Measurements from ENCODE around the gene ADGRE2. TPM values are rescaled to one million over a fixed set of nuclear protein-coding genes. Genes with fewer than 3 reads are reported as not detected.

Gene ADGRE2
- total and polyA plus RNA-seq, 4 donors = 0.40 to 5.3 (median 1.2) TPM

DNA sequence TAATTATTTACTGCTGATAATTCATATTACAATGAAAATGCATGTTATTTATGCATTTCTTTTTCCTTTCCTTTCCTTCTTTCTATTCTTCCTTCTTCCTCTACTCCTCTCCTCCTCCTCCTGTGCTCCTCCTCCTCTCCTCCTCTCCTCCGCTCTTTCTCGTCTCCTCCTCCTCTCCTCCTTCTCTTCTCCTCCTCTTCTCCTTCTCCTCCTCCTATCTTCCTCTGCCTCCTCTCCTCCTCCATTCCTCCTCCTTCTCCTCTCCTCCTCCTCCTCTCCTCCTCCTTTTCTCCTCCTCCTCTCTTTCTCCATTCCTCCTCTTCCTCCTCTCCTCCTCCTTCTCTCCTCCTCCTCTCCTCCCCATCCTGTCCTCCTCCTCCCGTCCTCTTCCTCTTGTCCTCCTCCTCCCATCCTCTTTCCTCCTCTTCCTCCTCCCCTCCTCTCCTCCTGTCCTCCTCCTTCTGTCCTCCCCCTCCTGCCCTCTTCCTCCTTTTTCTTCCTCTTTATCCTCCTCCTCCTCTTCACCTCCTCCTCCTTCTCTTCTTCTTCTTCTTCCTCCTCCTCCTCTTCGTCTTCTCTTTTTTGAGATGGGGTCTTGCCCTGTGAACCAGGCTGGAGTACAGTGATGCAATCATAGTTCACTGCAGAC lies 14.7 kb downstream of the ADGRE2 start:
- DNase-seq (ENCODE audit: low spot score) = no peak
- Histone ChIP-seq H3K27ac (ENCODE audit: low read depth in 1 of 2, low read length in 2 of 2) (no peak overlapping the region), H3K36me3 (ENCODE audit: control insufficient read depth in 4 of 4, insufficient read depth in 3 of 4, low read depth in 1 of 4, low read length in 3 of 4) (no peaks in the 10 kb centered on the region)

More for the DNA sequence above, 14.7 kb downstream of the ADGRE2 start:
- Histone ChIP-seq H3K4me1 (ENCODE audit: control insufficient read depth in 4 of 4, insufficient read depth in 4 of 4, low read length in 3 of 4) (no peaks in the 10 kb centered on the region), H3K4me3 (ENCODE audit: low read depth in 1 of 3, low read length in 3 of 3) (no peak overlapping the region), H3K9ac (ENCODE audit: low read depth in 1 of 2, low read length in 2 of 2) (no peak overlapping the region), H3K27me3 (ENCODE audit: control insufficient read depth in 4 of 4, insufficient read depth in 4 of 4, low read length in 3 of 4) (peaks cover 0 to 2% (median 0%) of the 10 kb centered on the region in 4 donors), H3K9me3 (ENCODE audit: control insufficient read depth in 4 of 4, low read length in 3 of 4) (no peaks in the 10 kb centered on the region)
- WGBS = 64% methylated on average over 4 of the region's 4 CpGs
- no peak for TF ChIP-seq NR2F2 (IDR thresholded peaks at IDR 0.05)
- no peak for TF ChIP-seq JUND (IDR thresholded peaks at IDR 0.05)
- no peak for TF ChIP-seq RAD21 (IDR thresholded peaks at IDR 0.05)
- TF ChIP-seq HNF4G (IDR thresholded peaks at IDR 0.05) = no peak
- TF ChIP-seq RXRA (IDR thresholded peaks at IDR 0.05) = no peak
- no peak for TF ChIP-seq ATF3 (IDR thresholded peaks at IDR 0.05)
- TF ChIP-seq ZBTB33 (IDR thresholded peaks at IDR 0.05) = no peak
- no peak for TF ChIP-seq HNF4A (conservative IDR thresholded peaks at IDR 0.05)
- TF ChIP-seq, protein P1, sequence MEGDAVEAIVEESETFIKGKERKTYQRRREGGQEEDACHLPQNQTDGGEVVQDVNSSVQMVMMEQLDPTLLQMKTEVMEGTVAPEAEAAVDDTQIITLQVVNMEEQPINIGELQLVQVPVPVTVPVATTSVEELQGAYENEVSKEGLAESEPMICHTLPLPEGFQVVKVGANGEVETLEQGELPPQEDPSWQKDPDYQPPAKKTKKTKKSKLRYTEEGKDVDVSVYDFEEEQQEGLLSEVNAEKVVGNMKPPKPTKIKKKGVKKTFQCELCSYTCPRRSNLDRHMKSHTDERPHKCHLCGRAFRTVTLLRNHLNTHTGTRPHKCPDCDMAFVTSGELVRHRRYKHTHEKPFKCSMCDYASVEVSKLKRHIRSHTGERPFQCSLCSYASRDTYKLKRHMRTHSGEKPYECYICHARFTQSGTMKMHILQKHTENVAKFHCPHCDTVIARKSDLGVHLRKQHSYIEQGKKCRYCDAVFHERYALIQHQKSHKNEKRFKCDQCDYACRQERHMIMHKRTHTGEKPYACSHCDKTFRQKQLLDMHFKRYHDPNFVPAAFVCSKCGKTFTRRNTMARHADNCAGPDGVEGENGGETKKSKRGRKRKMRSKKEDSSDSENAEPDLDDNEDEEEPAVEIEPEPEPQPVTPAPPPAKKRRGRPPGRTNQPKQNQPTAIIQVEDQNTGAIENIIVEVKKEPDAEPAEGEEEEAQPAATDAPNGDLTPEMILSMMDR (IDR thresholded peaks at IDR 0.05; ENCODE audit: low read depth, low read length, missing input control) = no peak
- TF ChIP-seq FOXA1 (IDR thresholded peaks at IDR 0.05) = no peak
- TF ChIP-seq REST (IDR thresholded peaks at IDR 0.05) = no peak
- TF ChIP-seq FOXA2 (IDR thresholded peaks at IDR 0.05) = no peak
- TF ChIP-seq MAX (IDR thresholded peaks at IDR 0.05) = no peak
- no peak for TF ChIP-seq YY1 (IDR thresholded peaks at IDR 0.05)
- TF ChIP-seq SP1 (IDR thresholded peaks at IDR 0.05) = no peak
- TF ChIP-seq TAF1 (conservative IDR thresholded peaks at IDR 0.05) = no peak
